GM12892 (cell line): Measurements from ENCODE around the gene COL13A1.

Experiments used
- POLR2A ChIP-seq: IDR thresholded peaks from 2 replicates; pipeline ENCODE4 v1.6.1; 2011; ENCODE audit warnings: low read depth, low read length, control low read depth
- POLR2AphosphoS5 ChIP-seq: IDR thresholded peaks from 2 replicates; pipeline ENCODE4 v1.6.1; 2011; ENCODE audit warnings: low read depth, low read length, control low read depth
- TAF1 ChIP-seq: IDR thresholded peaks from 2 replicates; pipeline ENCODE4 v1.6.1; 2011; ENCODE audit warnings: low read depth, mild to moderate bottlenecking, control low read depth, low read length, borderline replicate concordance

- TF ChIP-seq POLR2A (no peak), POLR2AphosphoS5 (no peak), TAF1 (no peak)
Measured at GRCh38 chr10:69853064-69853463, 51.4 kb downstream of the COL13A1 start.
